SW480 (cell line): ENCODE results near the gene SMURF1.
A peak's percentile ranks its signal among the peaks of the same experiment; 100 is the strongest.

Experiments
- DNase-seq: peaks from one replicate; pipeline ENCODE4 v3.0.0-alpha.2; 2016; ENCODE audit warnings: low spot score

Gene SMURF1

GRCh38 chr7:99141841-99142726 lies 1.8 kb downstream of the SMURF1 start:
- DNase-seq: peak; percentile 49

GRCh38 chr7:99141334-99141733 lies 2.6 kb downstream of the SMURF1 start:
- DNase-seq: no peak

DNA sequence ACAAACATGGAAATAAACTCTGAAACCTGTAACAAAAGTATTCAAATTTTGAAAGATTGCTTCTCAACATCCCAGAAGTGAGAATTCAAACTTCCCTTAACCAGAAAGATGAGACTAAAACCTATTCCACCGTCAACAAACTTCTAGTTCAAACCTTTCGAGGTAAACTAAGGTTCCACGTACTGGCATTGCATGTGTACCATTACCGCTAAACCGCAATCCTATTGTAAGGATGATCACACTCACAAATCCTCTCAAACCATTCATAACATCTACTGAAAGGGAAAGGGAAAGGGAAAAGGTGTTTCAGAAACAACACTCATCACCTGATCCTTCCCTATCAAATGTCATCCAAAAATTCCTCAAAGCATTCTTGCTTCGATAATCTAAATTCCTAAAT lies 3.1 kb downstream of the SMURF1 start:
- DNase-seq: no peak

DNA sequence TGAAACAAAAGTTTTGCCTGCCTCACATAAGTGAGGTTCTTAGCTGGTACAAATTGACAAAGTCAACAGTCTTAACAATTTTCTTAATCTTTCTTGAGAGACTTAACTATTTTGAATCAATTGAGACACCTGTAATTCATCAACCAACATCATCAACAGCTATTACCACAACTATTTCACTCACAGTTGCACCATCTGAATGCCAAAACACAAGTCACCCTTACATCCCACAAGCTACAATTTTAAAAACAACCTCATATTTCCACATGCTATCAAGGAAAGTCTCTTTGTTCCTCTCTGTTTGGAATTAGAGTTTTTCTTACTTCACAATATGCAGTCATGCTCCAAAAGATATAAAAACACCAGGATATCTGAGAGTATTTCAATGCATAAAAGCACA lies 4.9 kb downstream of the SMURF1 start:
- DNase-seq: no peak

DNA sequence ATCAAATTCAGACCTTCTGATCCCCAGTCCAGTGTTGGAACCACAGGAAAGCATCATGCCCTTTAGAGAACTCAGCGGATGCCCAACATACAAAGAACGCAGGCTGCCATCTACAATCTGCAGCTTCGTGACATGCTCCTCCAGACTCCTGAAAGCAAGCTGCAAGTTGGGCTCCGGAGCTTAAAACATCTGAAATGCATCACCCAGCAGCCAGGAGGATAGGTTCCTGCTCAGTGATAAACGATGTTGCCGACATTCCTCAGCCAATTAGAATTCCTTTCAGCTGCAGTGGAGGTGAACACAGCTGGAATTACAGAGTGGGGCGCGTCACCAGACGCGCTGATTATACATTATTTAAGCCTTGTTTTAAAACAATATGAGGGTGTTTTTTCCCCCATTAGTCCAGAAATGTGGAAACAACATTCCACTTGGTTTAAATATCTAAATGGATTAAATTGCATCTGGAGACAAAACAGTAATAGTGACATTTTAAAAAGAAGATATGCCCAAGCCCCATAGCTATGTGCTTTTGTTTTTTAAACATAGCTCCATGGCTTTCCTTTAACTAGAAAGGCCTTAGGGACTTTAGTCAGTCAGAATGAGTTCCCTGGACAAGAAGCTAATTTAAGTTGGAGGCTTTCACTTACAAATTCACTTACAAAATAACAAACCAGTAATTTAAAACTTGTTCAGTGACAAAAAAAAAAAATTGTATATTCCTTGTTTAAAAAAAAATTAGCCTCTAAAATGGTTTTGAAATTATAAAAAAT lies 6.3 kb downstream of the SMURF1 start:
- no peak for DNase-seq

DNA sequence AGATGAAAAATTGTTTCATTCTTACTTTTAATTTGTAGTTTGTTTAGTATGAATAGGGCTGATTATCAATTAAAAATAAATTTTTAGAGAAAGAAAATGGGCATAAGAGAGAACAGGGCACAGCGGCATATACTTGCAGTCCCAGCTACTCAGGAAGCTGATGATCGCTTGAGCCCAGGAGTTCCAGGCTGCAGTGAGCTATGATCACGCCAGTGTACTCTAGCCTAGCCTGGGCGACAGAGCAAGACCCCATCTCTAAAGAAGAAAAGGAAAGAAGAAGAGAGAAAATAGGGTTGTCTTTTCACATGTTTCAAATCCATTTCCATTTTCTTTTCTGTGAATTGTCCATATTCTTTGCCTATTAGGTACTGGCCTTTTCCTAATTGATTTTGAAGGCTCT lies 8.0 kb downstream of the SMURF1 start:
- DNase-seq: no peak

DNA sequence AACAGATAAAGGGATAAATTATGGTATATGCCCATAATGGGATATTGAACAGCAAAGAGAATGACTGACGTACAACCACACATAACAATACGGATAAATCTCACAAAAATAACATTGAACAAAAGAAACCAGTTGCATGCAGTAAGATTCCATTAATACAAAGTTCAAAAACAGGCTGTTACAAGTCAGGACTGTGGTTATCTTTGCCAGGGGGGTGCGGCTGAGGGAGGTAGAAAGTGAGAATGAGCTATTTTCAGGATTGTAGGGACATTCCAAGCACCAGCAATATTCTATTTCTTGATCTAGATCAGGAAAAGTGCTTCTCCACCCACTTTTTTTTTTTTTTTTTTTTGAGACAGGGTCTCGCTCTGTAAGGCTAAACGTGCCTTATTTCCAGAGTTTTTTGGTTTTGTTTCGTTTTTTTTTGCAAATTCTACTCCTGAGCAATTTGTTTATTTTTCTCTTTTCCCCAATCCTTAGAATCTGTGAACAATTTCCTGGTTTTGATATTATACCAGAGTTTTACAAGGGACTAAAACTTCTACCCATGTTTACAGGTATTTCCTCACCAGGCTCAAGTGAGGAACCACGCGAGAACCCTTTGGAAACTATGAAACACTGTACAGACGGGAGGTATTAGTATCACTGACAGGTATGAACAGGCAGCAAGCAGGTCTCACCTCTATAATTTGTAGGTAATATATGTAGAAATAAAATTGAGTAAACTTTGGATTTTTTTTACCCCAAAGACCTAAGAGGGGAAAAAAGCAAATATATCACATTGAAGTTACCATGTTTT lies 9.9 kb downstream of the SMURF1 start:
- no peak for DNase-seq

GRCh38 chr7:99132595-99133321 lies 11.2 kb downstream of the SMURF1 start:
- no peak for DNase-seq

DNA sequence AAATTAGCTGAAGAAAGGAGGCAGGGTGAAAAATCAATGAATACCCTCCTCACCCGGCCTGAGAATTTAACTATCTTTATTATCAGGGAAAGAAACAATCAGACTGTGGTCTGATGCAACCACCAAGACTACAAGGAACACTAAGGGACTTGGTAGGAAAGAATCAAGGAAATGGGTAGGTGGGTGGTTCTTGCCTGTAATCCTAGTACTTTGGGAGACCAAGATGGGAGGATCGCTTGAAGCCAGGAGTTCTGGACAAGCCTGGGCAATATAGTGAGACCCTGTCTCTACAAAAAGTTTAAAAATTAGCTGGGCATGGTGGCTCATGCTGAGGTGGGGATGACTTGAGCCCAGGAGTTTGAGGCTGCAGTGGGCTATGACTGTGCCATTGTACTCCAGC lies 12.6 kb downstream of the SMURF1 start:
- no peak for DNase-seq

GRCh38 chr7:99129536-99129935 lies 14.4 kb downstream of the SMURF1 start:
- DNase-seq: no peak

DNA sequence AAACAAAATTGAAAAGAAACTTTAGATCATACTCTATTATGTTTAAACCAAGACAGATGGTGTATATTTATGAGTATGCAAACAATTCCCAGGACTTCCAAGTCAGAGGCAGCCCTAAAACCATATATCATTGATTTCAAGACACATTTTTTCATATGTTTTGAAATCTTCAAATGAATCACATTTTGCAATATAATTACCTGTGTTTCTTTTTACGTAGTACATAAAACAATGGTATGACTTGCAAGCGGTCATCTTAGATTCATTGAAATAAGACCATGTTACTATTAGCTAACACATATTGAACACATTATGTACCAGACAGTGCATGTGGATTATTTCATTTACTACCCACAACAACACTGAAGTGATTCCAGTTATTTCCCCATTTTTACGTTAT lies 14.9 kb downstream of the SMURF1 start:
- no peak for DNase-seq

GRCh38 chr7:99128076-99128950 lies 15.6 kb downstream of the SMURF1 start:
- no peak for DNase-seq

DNA sequence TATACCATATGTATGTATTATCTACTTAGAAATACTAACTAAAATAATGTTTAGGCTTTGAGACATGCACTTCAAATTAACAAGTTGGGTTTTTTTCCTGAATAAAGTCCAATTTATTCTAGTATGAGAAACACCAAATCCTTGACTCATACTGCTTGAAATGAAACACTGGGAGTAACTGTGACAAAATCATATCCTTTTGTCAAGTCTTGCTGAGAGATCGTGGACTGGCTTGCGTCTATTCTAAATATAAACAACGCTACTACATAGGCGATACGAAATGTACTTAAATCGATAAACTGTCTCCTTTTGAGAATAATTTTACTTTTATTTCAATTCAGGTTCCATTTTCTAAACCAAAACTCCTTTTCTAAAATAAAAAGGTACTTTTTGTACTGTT lies 16.3 kb downstream of the SMURF1 start:
- no peak for DNase-seq

GRCh38 chr7:99126921-99127553 lies 16.9 kb downstream of the SMURF1 start:
- DNase-seq: no peak

- no peak for DNase-seq
Observed at GRCh38 chr7:99125505-99125865, 18.4 kb downstream of the SMURF1 start.

DNA sequence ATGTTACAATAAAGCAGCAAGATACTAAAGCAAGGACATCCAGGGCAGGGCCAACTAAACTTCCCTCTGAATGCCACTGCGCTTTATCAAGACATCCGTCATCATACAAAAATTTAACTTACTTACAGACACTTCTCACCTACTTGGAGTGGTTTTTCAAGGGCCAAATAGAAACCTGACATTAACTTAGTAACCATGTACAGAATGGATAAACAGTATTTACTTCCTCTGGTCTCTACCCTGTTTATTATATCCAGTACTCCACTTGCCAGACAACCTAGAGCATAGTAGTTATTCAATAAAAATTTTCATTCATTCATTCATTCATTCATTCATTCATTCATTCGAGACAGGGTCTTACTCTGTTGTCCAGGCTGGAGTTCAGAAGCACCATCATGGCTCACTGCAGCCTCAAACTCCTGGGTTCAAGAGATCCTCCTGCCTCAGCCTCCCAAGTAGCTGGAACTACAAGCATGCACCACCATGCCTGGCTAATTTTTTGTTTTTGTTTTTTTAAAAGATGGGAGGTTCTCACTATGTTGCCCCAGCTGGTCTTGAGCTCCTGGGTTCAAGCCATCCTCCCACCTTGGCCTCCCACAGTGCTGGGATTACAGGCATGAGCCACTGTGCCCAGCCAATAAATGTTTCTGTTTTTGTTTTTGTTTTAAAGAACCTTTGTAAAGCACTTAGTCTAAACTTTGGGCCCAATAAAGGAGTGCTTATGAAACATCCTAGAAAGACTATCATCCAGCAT lies 19.0 kb downstream of the SMURF1 start:
- DNase-seq: no peak

DNA sequence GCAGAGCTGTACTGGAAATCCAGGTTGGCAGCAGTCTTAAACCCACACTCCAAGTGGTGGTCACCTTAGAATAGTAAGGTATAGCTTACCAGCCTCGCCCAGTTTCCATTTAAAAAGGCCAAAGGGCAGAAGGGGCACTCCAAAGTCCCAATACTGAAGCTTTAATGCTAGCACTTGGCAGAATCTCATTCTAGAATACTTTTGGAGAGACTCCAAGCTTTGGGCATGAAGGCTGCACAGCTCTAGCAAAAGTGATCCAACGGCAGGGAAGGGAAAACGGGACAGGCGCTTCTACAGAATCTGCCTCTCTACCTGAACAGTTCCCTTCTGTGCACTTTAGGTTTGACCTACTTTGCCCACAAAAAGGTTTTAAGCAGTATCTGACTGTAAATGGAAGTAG lies 19.7 kb downstream of the SMURF1 start:
- DNase-seq: no peak

DNA sequence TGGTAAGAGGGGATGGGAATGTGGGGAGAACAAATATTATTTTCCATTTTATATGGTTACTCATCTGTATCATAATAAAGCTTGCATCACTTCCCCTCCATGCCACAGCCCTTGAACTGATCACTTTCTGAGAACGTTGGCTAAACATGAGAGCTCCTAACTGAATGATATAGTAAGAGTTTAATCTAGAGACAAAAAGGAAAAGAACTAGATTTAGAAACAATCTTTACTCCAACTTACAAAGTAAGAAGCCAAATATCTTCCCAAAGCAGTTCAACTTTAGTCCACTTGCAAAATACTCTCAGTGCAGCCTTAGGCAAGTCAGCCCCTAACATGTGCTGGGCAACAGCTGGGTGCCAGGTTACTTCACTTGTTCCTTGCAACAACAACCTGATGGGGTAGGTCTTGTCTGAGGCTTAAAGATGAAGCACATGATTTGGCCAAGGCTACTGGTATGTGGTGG lies 20.3 kb downstream of the SMURF1 start:
- no peak for DNase-seq

DNA sequence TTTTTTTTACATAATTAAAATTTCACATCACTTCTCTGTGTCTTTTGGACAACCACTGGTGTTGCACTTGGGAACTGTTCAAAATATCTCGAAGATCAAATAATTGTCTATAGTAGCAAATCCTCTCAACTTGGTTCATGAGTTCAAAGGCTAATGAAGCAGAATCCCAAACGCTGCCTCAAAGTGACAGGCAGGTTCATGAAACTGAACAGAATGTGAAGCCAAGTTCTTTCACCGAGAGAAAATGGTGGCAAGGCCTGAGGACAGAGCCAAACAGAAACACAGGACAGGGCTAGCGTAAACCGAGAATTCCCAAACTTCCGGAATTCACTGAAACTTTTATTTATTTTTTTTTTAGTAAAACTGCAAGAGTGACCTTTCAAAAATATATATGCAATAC lies 21.1 kb downstream of the SMURF1 start:
- DNase-seq: no peak
